Panc1 (cell line): ENCODE measurements around the gene MYORG. TPM values are rescaled to one million over a fixed set of nuclear protein-coding genes. Genes with fewer than 3 reads are reported as not detected.

Source experiments
- ATAC-seq: fragments of 200-7000 bp; cut with Tn5 transposase; 2 replicates; pipeline ENCODE4 v1.9.1; 2020; ENCODE audit warnings: mild to moderate bottlenecking, moderate library complexity
- BruUV-seq: library from RNA; stranded (reverse); fragments of 400-500 nt; replicated peaks from 2 replicates; lab custom pipeline; 2021; lab: Mats Ljungman, UMichigan
- CTCF ChIA-PET: fragments of 300-600 bp; sonication (Branson Sonifier 250); formaldehyde crosslinking; loops from one replicate; lab custom pipeline; 2022; ENCODE audit warnings: antibody characterized with exemption; lab: Charles Lee
- POLR2A ChIA-PET: fragments of 300-600 bp; sonication (Branson Sonifier 250); formaldehyde crosslinking; loops from one replicate; lab custom pipeline; 2022; ENCODE audit warnings: antibody characterized with exemption; lab: Charles Lee
- DNase-seq: peaks from one replicate; pipeline ENCODE4 v3.0.0-alpha.2; 2010; ENCODE audit warnings: low read depth, low spot score
- H3K27ac ChIP-seq: 2 replicates; pipeline ENCODE4 v1.5.1; 2011; ENCODE audit warnings: mild to moderate bottlenecking, low read length, inconsistent platforms
- H3K27me3 ChIP-seq: fragments of 200-500 bp; sonication (Bioruptor generic); 2 replicates; pipeline ENCODE4 v1.6.0; 2014; ENCODE audit warnings: low read length, inconsistent platforms; ENCODE audit not compliant: control insufficient read depth, insufficient read depth
- H3K36me3 ChIP-seq: fragments of 200-500 bp; sonication (Bioruptor generic); 2 replicates; pipeline ENCODE4 v1.5.1; 2014; ENCODE audit warnings: inconsistent platforms, mild to moderate bottlenecking, low read length, moderate library complexity; ENCODE audit not compliant: control insufficient read depth, insufficient read depth
- H3K4me1 ChIP-seq: 2 replicates; pipeline ENCODE4 v1.5.1; 2011; ENCODE audit warnings: inconsistent platforms, mild to moderate bottlenecking, low read length, moderate library complexity; ENCODE audit not compliant: control insufficient read depth, insufficient read depth
- H3K4me3 ChIP-seq, 2 experiments: 2 replicates each; pipeline ENCODE4 v1.5.1; 2011 to 2012; ENCODE audit warnings: low read depth in 2 of 2, low read length in 2 of 2, mild to moderate bottlenecking in 2 of 2, inconsistent platforms in 1 of 2, moderate library complexity in 1 of 2
- H3K9me3 ChIP-seq: fragments of 200-500 bp; sonication (Bioruptor generic); 2 replicates; pipeline ENCODE4 v1.5.1; 2014; ENCODE audit warnings: low read depth, mild to moderate bottlenecking, inconsistent platforms, low read length, moderate library complexity; ENCODE audit not compliant: control insufficient read depth, insufficient read depth
- POLR2AphosphoS5 ChIP-seq: IDR thresholded peaks from 2 replicates; pipeline ENCODE4 v1.6.1; 2012; ENCODE audit warnings: mild to moderate bottlenecking, low read depth, low read length, moderate library complexity
- SIN3A ChIP-seq: IDR thresholded peaks from 2 replicates; pipeline ENCODE4 v1.6.1; 2012; ENCODE audit warnings: low read depth, mild to moderate bottlenecking, low read length, moderate library complexity, borderline replicate concordance; ENCODE audit not compliant: insufficient read depth
- TCF7L2 ChIP-seq: IDR thresholded peaks from 2 replicates; pipeline ENCODE4 v1.6.1; 2011; ENCODE audit warnings: mild to moderate bottlenecking, low read depth, low read length, inconsistent platforms
- in situ Hi-C: cut with HindIII; loops from 2 replicates; pipeline ENCODE4 v1.10.0; 2016; ENCODE audit warnings: low sequenced_read_pairs, low pct_unique_long_range_greater_than_20kb
- intact Hi-C: fragments of 100-400 bp; cut with micrococcal nuclease; formaldehyde crosslinking; loops from one replicate; pipeline ENCODE4 v1.10.0; 2022; ENCODE audit not compliant: unreplicated experiment
- total RNA-seq: library from RNA; stranded (reverse); gene quantifications from one replicate; pipeline ENCODE4 v1.2.1, GENCODE V29; 2021; ENCODE audit not compliant: unreplicated experiment
- TF ChIP-seq, protein P1 (sequence below): fragments of 450-650 bp; IDR thresholded peaks from 2 replicates; pipeline ENCODE4 v1.5.1; 2017; ENCODE audit warnings: mild to moderate bottlenecking
- TF ChIP-seq, protein P2 (sequence below), 2 experiments: IDR thresholded peaks; 2 replicates each; pipeline ENCODE4 v1.6.1; 2011 to 2012; ENCODE audit warnings: low read depth in 2 of 2, control low read depth in 1 of 2, low read length in 1 of 2, mild to moderate bottlenecking in 1 of 2, moderate library complexity in 1 of 2; ENCODE audit not compliant: insufficient read depth in 1 of 2

The MYORG gene
- total RNA-seq, 1 experiment from 2014 or later = 9.7 TPM

GRCh38 chr9:34384368-34385165 lies 7.9 kb upstream of the MYORG start:
- ATAC-seq = no peak
- H3K9me3 ChIP-seq = no peaks in the 10 kb centered on the region
- in situ Hi-C loops (no loop called here), intact Hi-C loops (no loop called here)
- ChIA-PET POLR2A (no interaction called here), CTCF (interaction anchor here (1.3 kb wide), 1 partner anchor 19 kb away, joined by 3 read pairs; no protein-coding TSS in a partner anchor)
- no peaks in the 10 kb centered on the region for H3K36me3 ChIP-seq
- no peak for TF ChIP-seq TCF7L2
- TF ChIP-seq POLR2AphosphoS5 = no peak
- no peak for TF ChIP-seq SIN3A
- TF ChIP-seq, protein P1, sequence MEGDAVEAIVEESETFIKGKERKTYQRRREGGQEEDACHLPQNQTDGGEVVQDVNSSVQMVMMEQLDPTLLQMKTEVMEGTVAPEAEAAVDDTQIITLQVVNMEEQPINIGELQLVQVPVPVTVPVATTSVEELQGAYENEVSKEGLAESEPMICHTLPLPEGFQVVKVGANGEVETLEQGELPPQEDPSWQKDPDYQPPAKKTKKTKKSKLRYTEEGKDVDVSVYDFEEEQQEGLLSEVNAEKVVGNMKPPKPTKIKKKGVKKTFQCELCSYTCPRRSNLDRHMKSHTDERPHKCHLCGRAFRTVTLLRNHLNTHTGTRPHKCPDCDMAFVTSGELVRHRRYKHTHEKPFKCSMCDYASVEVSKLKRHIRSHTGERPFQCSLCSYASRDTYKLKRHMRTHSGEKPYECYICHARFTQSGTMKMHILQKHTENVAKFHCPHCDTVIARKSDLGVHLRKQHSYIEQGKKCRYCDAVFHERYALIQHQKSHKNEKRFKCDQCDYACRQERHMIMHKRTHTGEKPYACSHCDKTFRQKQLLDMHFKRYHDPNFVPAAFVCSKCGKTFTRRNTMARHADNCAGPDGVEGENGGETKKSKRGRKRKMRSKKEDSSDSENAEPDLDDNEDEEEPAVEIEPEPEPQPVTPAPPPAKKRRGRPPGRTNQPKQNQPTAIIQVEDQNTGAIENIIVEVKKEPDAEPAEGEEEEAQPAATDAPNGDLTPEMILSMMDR = no peak
- TF ChIP-seq, protein P2, sequence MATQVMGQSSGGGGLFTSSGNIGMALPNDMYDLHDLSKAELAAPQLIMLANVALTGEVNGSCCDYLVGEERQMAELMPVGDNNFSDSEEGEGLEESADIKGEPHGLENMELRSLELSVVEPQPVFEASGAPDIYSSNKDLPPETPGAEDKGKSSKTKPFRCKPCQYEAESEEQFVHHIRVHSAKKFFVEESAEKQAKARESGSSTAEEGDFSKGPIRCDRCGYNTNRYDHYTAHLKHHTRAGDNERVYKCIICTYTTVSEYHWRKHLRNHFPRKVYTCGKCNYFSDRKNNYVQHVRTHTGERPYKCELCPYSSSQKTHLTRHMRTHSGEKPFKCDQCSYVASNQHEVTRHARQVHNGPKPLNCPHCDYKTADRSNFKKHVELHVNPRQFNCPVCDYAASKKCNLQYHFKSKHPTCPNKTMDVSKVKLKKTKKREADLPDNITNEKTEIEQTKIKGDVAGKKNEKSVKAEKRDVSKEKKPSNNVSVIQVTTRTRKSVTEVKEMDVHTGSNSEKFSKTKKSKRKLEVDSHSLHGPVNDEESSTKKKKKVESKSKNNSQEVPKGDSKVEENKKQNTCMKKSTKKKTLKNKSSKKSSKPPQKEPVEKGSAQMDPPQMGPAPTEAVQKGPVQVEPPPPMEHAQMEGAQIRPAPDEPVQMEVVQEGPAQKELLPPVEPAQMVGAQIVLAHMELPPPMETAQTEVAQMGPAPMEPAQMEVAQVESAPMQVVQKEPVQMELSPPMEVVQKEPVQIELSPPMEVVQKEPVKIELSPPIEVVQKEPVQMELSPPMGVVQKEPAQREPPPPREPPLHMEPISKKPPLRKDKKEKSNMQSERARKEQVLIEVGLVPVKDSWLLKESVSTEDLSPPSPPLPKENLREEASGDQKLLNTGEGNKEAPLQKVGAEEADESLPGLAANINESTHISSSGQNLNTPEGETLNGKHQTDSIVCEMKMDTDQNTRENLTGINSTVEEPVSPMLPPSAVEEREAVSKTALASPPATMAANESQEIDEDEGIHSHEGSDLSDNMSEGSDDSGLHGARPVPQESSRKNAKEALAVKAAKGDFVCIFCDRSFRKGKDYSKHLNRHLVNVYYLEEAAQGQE (IDR thresholded peaks at IDR 0.05; ENCODE audit: insufficient read depth in 1 of 2, low read depth in 2 of 2, low read length in 1 of 2) = no peak
- H3K27ac ChIP-seq = no peak overlapping the region
- H3K27me3 ChIP-seq = no peaks in the 10 kb centered on the region
- H3K4me3 ChIP-seq = no peak overlapping the region
- no peak for DNase-seq
- BruUV-seq = no TSS peak
- peaks cover 9% of the 10 kb centered on the region for H3K4me1 ChIP-seq

DNA sequence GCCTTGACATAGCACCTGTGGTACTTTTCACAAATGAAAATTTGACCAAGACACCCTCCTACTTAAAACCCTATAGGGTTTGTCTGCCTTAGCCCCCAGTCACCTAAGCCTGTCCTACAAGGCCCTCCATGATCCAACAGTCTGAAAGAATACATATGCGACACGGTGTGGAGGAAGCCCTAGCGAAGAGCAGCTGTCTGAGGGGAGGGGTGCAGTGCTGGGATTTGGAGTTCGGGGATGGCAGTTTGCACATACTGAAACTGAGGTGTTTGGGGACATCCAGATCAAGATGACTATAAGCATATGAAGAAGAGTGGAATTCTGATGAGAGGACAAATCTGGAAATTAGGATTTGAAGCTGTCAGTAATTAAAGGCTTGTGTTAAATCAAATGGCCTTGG lies 7.2 kb upstream of the MYORG start:
- no peak overlapping the region for H3K27ac ChIP-seq
- no peaks in the 10 kb centered on the region for H3K36me3 ChIP-seq
- ChIA-PET CTCF (interaction anchor here (1.3 kb wide), 1 partner anchor 20 kb away, joined by 3 read pairs; no protein-coding TSS in a partner anchor), POLR2A (no interaction called here)
- no peaks in the 10 kb centered on the region for H3K9me3 ChIP-seq
- DNase-seq (no peak), ATAC-seq (no peak)
- peaks cover 11% of the 10 kb centered on the region for H3K4me1 ChIP-seq
- H3K27me3 ChIP-seq = no peaks in the 10 kb centered on the region
- no peak for TF ChIP-seq POLR2AphosphoS5
- TF ChIP-seq TCF7L2 = no peak
- TF ChIP-seq, protein P1 = no peak
- TF ChIP-seq SIN3A = no peak
- TF ChIP-seq, protein P2 (IDR thresholded peaks at IDR 0.05; ENCODE audit: insufficient read depth in 1 of 2, low read depth in 2 of 2, low read length in 1 of 2) = no peak
- BruUV-seq = no TSS peak
- H3K4me3 ChIP-seq = no peak overlapping the region
- in situ Hi-C loops = no loop called here
- intact Hi-C loops = no loop called here
